Fibroblast of skin of left quadriceps (primary cell): Measurements from ENCODE around the gene ATF7IP.

Experiments used
- DNase-seq, 2 experiments: peaks; one replicate each; pipeline ENCODE4 v3.0.0-alpha.2; 2013; ENCODE audit warnings: low read depth in 2 of 2

Gene ATF7IP

DNA sequence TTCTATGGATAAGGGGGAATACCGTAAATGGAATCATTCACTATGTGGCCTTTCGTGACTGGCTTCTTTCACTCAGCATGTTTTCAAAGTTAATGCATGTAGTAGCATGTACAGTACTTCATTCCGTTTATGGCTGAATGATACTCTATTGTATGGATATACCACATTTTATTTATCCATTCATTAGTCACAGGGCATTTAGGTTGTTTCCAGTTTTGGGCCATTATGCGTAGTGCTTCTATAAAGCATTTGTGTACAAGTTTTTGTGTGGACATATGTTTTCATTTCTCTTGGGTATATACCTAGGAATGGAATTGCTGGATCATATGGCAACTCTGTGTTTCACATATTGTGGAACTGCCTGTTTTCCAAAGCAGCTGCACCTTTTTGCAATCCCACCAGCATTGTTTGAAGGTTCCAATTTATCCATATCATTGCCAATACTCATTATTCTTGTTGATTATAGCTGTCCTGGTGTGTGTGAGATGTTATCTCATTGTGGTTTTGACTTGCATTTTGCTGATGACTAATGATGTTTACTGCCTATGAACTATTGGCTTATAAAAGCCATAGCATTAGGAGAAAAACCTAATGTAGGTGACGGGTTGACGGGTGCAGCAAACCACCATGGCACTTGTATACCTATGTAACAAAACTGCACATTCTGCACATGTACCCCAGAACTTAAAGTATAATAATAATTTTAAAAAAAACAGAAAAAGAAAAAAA is 45.5 kb downstream of the ATF7IP start:
- DNase-seq = peak; percentile 14 to 20

DNA sequence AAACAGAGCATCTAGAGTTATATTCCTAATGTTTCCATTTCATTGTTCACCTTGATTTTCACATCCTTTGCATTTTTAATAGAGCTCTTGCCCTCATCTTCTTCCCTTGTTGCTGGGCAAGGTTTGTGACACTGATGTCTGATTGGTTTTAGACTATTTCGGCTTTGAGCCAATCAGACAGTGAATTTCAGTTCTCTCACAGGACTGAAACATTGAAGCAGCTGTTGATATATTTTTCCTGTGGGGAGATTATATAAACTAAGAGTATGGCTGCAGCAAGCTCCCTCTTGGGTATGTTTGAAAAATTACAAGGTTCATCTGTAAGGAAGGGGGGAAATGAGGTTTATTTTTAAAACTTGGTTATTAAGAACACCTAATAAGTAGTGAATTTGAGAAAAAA is 51.2 kb downstream of the ATF7IP start:
- peak; percentile 80 to 83 for DNase-seq

GRCh38 chr12:14417715-14418114 is 52.2 kb downstream of the ATF7IP start:
- peak; percentile 74 to 77 for DNase-seq

GRCh38 chr12:14418451-14418890 is 53.0 kb downstream of the ATF7IP start:
- DNase-seq = no peak

DNA sequence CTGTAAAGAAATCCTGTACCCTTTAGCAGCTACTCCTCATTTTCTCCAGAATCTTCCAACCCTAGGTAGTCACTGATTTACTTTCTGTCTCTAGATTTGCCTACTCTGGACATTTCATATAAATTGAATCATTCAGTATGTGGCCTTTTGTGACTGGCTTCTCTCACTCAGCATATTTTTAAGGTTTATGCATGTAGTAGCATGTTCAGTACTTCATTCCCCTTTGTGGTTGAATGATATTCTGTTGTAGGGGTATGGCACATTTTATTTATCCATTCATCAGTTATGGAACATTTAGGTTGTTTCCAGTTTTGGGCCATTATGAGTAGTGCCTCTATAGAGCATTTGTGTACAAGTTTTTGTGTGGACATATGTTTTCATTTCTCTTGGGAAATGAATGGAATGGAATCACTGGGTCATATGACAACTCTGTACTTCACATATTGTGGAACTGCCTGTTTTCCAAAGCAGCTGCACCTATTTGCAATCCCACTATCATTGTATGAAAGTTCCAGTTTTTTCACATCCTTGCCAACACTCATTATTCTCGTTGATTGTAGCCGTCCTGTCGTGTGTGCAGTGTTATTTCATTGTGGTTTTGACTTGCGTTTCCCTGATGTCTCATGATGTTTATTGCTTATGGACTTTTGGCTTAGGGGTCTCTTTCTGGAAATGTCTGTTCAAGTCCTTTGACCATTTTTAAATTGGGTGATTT is 57.2 kb downstream of the ATF7IP start:
- no peak for DNase-seq

- no peak for DNase-seq
Measured at GRCh38 chr12:14424545-14424944, 59.1 kb downstream of the ATF7IP start.

DNA sequence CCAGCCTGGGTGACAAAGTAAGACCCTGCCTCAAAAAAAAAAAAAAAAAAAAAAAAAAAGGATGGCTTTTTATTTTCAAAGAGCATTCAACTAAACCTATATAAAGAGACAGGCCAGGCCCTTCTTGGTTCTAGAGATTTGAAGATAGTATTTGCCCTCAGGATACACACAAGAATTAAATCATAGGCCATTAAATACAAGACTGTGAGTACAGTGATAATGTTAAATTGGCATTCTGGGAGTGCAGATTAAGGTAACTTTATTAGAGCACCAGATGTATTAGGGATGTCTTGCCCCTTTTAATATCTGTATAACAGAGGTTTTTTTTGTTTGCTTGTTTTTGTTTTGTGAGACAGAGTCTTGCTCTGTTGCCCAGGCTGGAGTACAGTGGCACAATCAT is 61.3 kb downstream of the ATF7IP start:
- no peak for DNase-seq

- DNase-seq = no peak
Measured at GRCh38 chr12:14427929-14428328, 62.4 kb downstream of the ATF7IP start.

GRCh38 chr12:14430394-14430986 is 65.0 kb downstream of the ATF7IP start:
- DNase-seq = no peak

DNA sequence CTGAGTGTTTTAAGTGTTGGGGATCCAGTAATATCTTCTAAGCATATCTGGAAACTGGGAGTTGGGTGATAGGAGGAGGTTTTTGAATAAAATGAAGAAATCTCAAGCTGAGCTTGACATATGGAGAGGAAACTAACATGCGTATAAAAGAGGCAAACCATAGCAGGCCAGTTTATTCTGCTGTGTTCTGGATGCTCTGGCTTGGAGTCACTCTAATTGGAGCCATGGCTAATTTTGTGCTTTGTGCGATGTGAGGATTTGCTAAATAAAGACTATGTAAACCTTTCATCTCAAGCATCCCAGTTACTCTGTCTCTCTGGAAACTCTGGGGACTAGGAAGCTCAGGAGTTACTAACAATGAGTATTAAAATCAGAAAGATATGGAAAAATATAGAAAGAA is 66.5 kb downstream of the ATF7IP start:
- no peak for DNase-seq

GRCh38 chr12:14435627-14436026 is 70.1 kb downstream of the ATF7IP start:
- DNase-seq = no peak

DNA sequence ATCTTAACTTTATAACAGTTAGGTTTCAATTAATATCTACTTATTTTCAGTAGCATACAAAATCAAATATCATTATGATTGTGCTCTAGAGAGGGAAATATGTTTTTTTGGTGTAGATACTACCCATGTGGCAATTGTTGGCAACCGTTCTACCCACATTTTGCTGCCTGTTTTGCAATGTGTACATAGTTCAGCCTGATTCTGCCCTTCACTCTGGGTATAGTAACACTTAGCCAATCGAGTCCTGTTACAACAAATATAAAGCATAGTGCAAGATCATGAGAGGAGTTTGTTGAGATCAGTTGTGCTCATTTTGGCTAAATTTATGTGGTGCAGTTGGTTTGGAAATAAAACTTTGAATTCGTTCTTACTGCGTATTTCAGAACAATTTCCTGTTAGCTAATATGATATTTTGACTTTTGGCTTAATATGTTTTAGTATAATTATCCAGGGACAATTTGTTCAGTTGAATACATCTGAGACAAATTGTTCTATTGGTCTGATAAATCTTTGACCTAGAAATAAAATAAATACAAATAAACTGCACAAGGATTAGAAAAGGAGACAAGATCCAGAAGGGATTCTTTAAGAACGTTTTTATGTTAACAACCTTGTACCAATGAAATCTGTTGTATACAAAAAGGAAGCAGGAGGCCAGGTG is 76.9 kb downstream of the ATF7IP start:
- no peak for DNase-seq

DNA sequence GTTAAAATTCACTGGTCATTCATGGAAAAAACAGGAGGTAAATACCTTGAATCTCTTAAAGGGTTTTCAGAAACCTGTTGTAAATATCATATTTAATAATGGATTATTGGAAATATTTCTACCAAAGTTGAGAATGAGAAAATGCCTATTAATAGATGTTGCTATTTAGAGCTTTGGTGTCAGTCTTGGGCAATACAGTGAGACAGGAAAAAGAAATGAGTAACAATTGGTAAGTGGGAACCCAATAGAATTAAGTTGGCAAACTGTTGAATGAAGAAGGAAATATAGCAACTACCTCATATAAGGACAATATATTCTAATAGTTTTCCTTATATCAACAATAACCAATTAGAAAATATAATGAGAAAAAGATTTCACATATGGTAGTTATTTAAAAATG is 78.0 kb downstream of the ATF7IP start:
- peak; percentile 16 to 20 for DNase-seq

DNA sequence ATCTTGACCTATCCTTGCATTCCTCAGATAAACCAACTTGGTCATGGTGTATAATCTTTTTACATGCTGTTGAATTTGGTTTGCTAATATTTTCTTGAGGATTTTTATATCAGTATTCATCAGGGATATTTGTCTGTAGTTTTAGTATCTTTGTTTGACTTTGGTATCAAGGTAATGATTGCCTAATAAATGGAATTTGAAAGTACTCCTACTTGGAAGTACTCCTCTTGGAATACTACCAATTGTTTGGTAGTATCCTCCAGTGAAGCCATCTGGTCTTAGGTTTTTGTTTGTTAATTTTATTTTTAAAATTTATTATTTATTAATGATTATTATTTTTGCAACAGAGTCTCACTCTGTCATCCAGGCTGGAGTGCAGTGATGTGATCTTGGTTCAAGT is 85.0 kb downstream of the ATF7IP start:
- no peak for DNase-seq

DNA sequence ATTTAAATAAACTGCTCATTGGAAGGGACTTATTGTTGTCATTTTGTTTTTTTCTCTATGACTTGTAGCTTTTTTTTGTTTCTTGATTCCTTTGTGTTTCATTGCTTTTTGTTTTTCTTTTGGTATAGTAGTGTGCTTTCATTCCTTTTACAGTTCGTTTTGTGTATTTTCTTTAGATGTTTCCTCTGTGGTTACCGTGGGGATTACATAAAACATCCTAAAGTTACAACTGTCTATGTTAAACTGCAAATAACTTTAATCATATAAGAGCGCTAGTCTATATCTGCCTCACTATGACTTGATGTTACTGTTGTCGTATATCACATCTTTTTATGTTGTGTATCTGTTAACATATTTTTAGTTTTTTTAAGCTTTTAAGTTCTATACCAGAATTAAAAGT is 86.9 kb downstream of the ATF7IP start:
- no peak for DNase-seq

GRCh38 chr12:14452865-14453264 is 87.4 kb downstream of the ATF7IP start:
- DNase-seq = no peak

DNA sequence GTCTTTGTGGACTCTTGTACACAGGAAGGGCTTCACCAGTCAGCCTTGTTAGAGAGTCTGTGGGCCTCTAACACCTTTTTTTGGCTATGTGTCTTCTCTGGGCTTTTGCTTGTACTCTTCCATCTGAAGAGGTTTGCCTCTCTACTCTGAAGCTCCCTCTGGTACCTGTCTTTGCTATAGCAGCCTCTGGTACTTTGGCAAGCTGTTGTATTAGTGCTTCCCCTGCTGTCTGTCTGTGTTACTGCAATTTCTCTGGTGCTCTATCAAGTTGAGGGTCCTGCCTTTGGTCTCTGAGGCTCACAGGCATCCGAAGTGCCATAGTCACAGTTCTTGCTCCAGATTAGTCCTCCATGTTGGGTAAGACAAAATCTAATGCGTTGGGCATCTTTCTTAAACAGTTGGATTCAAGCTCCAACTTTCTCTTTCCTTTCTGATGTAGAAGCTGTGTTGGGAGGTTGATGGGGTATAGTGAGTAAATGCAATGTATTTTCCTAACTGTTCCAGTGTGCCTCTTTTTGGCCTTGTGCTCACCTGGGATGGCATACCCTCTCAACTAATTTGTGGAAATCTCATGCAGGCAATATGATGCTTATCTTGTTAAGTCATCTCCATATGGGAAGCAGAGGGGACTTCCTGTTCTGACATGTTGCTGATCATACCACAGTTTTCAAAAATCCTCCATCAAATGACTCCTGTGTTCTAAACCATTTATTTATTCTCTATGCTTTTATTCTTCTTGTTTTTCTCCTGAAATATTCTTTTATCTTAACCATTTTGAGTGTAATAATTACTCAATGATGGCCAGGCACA is 88.8 kb downstream of the ATF7IP start:
- peak; percentile 9 to 10 for DNase-seq

DNA sequence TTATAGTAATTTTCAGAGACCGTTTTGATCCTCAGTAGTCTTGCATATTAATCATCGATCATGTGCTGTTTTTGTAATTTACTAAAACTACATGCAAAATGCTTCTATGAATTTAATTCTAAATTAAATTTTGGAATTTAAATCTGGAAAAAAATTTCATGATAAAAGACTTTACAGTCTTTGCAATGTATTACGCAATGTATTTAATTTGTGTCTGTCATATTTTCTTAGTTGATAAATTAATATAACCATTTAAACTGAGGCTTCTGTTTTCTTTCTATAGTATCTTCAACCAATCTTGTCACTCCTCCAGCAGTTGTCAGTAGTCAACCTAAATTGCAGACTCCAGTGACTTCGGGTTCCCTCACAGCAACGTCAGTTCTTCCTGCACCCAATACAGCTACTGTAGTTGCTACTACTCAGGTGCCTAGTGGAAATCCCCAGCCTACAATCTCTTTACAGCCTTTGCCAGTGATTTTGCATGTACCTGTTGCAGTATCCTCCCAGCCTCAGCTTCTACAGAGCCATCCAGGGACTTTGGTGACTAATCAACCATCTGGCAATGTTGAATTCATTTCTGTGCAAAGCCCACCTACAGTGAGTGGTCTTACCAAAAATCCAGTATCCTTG is 94.8 kb downstream of the ATF7IP start:
- DNase-seq = no peak

- no peak for DNase-seq
Measured at GRCh38 chr12:14471497-14471896, 106.0 kb downstream of the ATF7IP start.

DNA sequence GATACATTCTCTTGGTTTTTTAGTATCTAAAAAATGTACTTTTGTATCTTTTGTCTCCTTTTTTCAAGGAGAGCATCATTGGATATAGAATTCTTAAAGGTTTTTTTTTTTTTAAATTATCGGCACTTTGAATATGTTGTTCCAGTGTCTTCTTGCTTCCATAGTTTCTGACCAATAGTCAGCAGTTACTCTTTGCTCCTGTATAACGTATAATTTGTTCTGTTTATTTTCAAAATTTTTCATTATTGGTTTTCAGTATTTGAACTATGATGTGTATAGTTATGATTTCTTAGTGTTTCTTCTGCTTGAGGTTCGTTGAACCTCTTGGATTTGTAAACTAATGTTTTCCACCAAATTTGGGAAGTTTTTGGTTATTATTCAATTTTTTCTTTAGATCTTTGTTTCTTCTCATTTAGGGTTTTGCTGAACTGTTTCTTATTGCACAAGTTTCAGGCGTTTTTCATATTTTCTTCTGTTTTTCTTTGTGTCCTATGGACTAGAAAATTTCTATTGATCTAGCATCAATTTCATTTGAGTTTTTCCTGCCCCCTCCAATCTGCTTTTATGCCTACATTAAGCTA is 108.3 kb downstream of the ATF7IP start:
- DNase-seq = peak; percentile 4 to 7

DNA sequence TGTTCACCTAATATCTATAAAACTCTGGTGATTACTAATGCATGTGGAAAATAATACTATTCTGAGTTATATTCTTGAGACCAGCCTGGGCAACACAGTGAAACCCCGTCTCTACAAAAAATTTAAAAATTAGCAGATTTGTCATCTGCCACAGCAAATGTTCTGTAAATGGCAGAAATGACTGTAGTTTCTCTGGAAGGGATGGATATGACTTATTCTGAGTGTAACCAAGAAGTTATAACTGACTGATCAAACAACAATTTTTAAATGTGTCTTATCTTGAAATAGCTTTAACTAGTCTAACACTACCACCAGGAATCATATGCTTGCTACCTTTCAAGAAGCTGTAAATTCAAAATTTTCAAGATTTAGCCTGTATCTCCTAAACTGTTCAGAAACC is 113.5 kb downstream of the ATF7IP start:
- DNase-seq = no peak
